Thyroid gland (tissue), 4 donors: ENCODE measurements around the gene DDX19B. TPM values are rescaled to one million over a fixed set of nuclear protein-coding genes. Genes with fewer than 3 reads are reported as not detected.

Source experiments
- DNase-seq, 2 donors: peaks; one replicate each; pipeline ENCODE4 v3.0.0-alpha.2; 2019
- H3K27ac ChIP-seq, 3 donors: fragments of 200-600 bp; sonication (generic); 1 replicate in 2 of 3; 2 replicates in 1 of 3; pipeline ENCODE4 v1.5.1; 2016 to 2019; ENCODE audit warnings: mild to moderate bottlenecking in 1 of 3, moderate library complexity in 1 of 3
- H3K27me3 ChIP-seq: fragments of 200-600 bp; sonication (generic); one replicate; pipeline ENCODE4 v1.5.1; 2019
- H3K36me3 ChIP-seq, 2 donors: fragments of 200-600 bp; sonication (generic); one replicate each; pipeline ENCODE4 v1.5.1; 2016 to 2019
- H3K4me1 ChIP-seq, 2 donors: fragments of 200-600 bp; sonication (generic); one replicate each; pipeline ENCODE4 v1.5.1; 2017 to 2019
- H3K4me3 ChIP-seq, 3 donors: fragments of 200-600 bp; sonication (generic); replicated peaks in 1 of 3; 1 replicate in 2 of 3; 2 replicates in 1 of 3; pipeline ENCODE4 v1.5.1; 2016; ENCODE audit warnings: mild to moderate bottlenecking in 1 of 3
- H3K9me3 ChIP-seq: fragments of 200-600 bp; sonication (generic); one replicate; pipeline ENCODE4 v1.5.1; 2017
- POLR2A ChIP-seq, 2 donors: fragments of 450-650 bp; IDR thresholded peaks; one replicate each; pipeline ENCODE4 v1.6.1; 2017; ENCODE audit warnings: antibody characterized with exemption in 2 of 2, mild to moderate bottlenecking in 2 of 2, moderate library complexity in 1 of 2
- WGBS, 2 donors: methylation state at CpG; one replicate each; pipeline ENCODE4 v1.1.5; 2017; 5-methylcytosine and 5-hydroxymethylcytosine counted together
- intact Hi-C: fragments of 100-400 bp; cut with DNase I; formaldehyde crosslinking; loops from one replicate; pipeline ENCODE4 v1.15.1; 2023
- total RNA-seq, 4 donors: library from RNA; depleted of rRNA; stranded (reverse); fragments of >200 nt; gene quantifications; one replicate each; pipeline ENCODE4 v1.2.3, GENCODE V29; 2016
- TF ChIP-seq, protein P1 (sequence below), 6 experiments: fragments of 200-600 bp in 3 of 6; fragments of 450-650 bp in 3 of 6; sonication (generic) in 3 of 6; IDR thresholded peaks; one replicate each; pipeline ENCODE4 v1.5.1; 2016 to 2019; ENCODE audit warnings: antibody characterized with exemption in 6 of 6, mild to moderate bottlenecking in 2 of 6, inconsistent platforms in 1 of 6, moderate library complexity in 1 of 6

DDX19B gene
- total RNA-seq, 4 donors from 2014 or later: 35.8 to 53.6 (median 44.9) TPM

GRCh38 chr16:70337814-70338213 lies 38.8 kb downstream of the DDX19B start:
- DNase-seq: no peak
- Histone ChIP-seq H3K36me3 (peaks cover 17 to 20% of the 10 kb centered on the region in 2 donors), H3K4me3 (no peak overlapping the region), H3K4me1 (no peaks in the 10 kb centered on the region), H3K27ac (no peak overlapping the region), H3K27me3 (no peaks in the 10 kb centered on the region), H3K9me3 (no peaks in the 10 kb centered on the region)
- TF ChIP-seq, protein P1, sequence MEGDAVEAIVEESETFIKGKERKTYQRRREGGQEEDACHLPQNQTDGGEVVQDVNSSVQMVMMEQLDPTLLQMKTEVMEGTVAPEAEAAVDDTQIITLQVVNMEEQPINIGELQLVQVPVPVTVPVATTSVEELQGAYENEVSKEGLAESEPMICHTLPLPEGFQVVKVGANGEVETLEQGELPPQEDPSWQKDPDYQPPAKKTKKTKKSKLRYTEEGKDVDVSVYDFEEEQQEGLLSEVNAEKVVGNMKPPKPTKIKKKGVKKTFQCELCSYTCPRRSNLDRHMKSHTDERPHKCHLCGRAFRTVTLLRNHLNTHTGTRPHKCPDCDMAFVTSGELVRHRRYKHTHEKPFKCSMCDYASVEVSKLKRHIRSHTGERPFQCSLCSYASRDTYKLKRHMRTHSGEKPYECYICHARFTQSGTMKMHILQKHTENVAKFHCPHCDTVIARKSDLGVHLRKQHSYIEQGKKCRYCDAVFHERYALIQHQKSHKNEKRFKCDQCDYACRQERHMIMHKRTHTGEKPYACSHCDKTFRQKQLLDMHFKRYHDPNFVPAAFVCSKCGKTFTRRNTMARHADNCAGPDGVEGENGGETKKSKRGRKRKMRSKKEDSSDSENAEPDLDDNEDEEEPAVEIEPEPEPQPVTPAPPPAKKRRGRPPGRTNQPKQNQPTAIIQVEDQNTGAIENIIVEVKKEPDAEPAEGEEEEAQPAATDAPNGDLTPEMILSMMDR (IDR thresholded peaks at IDR 0.05): no peak
- TF ChIP-seq POLR2A (IDR thresholded peaks at IDR 0.05): no peak
- 96 to 97% methylated on average over 5 of the region's 5 CpGs for whole genome bisulfite sequencing, 2 donors
- intact Hi-C loops: no loop called here

DNA sequence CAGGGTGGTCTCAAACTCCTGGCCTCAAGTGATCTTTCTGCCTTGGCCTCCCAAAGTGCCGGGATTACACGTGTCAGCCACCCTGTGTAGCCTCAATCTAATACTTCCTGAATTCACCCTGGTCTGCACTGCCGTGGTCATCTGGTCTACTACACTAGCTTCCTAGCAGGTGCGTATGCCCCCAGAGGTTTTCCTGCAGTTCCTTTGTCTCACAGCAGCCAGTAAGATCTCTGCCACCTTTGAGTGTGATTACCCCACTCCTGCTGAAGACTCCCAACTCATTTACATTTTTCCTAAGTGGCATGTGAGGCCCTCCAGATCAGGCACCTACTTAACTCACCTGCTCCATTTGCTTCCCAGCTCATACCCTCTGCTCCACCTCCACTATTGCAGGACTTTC lies 42.6 kb downstream of the DDX19B start:
- DNase-seq: no peak
- H3K27ac ChIP-seq: no peak overlapping the region
- no peak for TF ChIP-seq POLR2A (IDR thresholded peaks at IDR 0.05)
- TF ChIP-seq, protein P1 (IDR thresholded peaks at IDR 0.05): no peak
- no peaks in the 10 kb centered on the region for H3K27me3 ChIP-seq
- H3K4me3 ChIP-seq: no peak overlapping the region
- intact Hi-C loops: no loop called here
- H3K4me1 ChIP-seq: peaks cover 6% of the 10 kb centered on the region in 2 donors
- WGBS, 2 donors: 75 to 86% methylated on average over 4 of the region's 4 CpGs
- H3K9me3 ChIP-seq: no peaks in the 10 kb centered on the region
- no peaks in the 10 kb centered on the region for H3K36me3 ChIP-seq

DNA sequence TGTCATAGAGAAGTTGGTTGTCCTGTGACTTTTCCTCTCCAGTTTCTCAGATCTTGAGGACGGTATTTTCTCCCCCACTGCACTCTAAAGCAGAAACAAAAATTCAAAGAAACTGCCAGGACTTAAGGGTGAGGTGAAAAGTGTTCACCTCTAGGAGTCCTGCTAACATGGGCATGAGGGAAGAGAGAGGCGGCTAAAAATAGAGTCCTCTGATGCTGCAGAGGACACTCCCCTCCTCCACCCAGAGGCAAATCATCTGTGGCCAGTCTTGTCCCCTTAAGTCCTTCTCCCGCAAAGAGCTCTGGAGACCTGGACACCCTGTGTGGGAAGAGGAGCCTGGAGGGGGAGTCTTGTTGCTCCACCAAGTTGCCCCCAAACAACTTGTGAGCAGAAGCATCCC lies 43.0 kb downstream of the DDX19B start:
- intact Hi-C loops: no loop called here
- DNase-seq: no peak
- Histone ChIP-seq H3K4me1 (peaks cover 6% of the 10 kb centered on the region in 2 donors), H3K36me3 (no peaks in the 10 kb centered on the region), H3K4me3 (no peak overlapping the region), H3K9me3 (no peaks in the 10 kb centered on the region), H3K27ac (no peak overlapping the region), H3K27me3 (no peaks in the 10 kb centered on the region)
- no peak for TF ChIP-seq POLR2A (IDR thresholded peaks at IDR 0.05)
- TF ChIP-seq, protein P1 (IDR thresholded peaks at IDR 0.05): no peak
- 47 to 66% methylated on average over 3 of the region's 3 CpGs for WGBS, 2 donors

GRCh38 chr16:70345840-70346239 lies 46.9 kb downstream of the DDX19B start:
- H3K9me3 ChIP-seq: no peaks in the 10 kb centered on the region
- peak overlapping the region in 1 of 3 donors; percentile 86 for H3K27ac ChIP-seq
- WGBS, 2 donors: 92% methylated on average over 10 of the region's 10 CpGs
- intact Hi-C loops: loop anchor here (2.0 kb wide), 1 partner anchor 45 kb away; no protein-coding TSS in a partner anchor
- no peak for TF ChIP-seq POLR2A (IDR thresholded peaks at IDR 0.05)
- TF ChIP-seq, protein P1 (IDR thresholded peaks at IDR 0.05): no peak
- H3K4me3 ChIP-seq: peak overlapping the region in 1 of 3 donors; percentile 64
- H3K4me1 ChIP-seq: peaks cover 16 to 17% of the 10 kb centered on the region in 2 donors
- H3K36me3 ChIP-seq: peaks cover 1 to 6% of the 10 kb centered on the region in 2 donors
- H3K27me3 ChIP-seq: no peaks in the 10 kb centered on the region
- no peak for DNase-seq

DNA sequence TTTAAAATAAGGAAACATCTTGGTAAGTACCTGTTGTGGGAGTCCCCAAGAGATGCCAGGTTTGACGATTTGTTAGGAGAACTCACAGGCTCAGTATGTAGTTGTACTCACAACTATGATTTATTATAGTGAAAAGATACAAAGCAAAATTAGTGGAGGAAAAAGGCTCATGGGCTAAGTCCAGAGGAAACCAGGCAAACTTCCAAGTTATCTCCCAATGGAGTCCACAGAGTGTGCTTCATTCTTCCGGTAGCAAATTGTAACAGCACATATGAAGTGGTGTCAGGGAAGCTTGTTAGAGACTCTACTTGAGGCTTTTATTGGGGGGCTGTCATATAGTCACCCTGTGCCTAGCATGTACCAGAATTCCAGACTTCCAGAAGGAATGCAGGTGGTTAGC lies 50.0 kb downstream of the DDX19B start:
- Histone ChIP-seq H3K36me3 (peaks cover 13 to 23% of the 10 kb centered on the region in 2 donors), H3K9me3 (no peaks in the 10 kb centered on the region), H3K4me1 (peaks cover 16 to 17% of the 10 kb centered on the region in 2 donors), H3K27ac (no peak overlapping the region), H3K4me3 (no peak overlapping the region), H3K27me3 (no peaks in the 10 kb centered on the region)
- WGBS, 2 donors: 50 to 64% methylated on average over 2 of the region's 2 CpGs
- DNase-seq: no peak
- no peak for TF ChIP-seq POLR2A (IDR thresholded peaks at IDR 0.05)
- TF ChIP-seq, protein P1 (IDR thresholded peaks at IDR 0.05): no peak
- intact Hi-C loops: no loop called here
